Activated CD8-positive, alpha-beta memory T cell treated with anti-CD3 and anti-CD28 coated beads for 1 hour (primary cell): Measurements from ENCODE around the gene TCF25.

Experiments used
- DNase-seq, 2 donors: peaks; one replicate each; pipeline ENCODE4 v3.0.0-alpha.2; 2020; ENCODE audit warnings: low read depth in 1 of 2; ENCODE audit errors: extremely low read depth in 1 of 2

The TCF25 gene

DNA sequence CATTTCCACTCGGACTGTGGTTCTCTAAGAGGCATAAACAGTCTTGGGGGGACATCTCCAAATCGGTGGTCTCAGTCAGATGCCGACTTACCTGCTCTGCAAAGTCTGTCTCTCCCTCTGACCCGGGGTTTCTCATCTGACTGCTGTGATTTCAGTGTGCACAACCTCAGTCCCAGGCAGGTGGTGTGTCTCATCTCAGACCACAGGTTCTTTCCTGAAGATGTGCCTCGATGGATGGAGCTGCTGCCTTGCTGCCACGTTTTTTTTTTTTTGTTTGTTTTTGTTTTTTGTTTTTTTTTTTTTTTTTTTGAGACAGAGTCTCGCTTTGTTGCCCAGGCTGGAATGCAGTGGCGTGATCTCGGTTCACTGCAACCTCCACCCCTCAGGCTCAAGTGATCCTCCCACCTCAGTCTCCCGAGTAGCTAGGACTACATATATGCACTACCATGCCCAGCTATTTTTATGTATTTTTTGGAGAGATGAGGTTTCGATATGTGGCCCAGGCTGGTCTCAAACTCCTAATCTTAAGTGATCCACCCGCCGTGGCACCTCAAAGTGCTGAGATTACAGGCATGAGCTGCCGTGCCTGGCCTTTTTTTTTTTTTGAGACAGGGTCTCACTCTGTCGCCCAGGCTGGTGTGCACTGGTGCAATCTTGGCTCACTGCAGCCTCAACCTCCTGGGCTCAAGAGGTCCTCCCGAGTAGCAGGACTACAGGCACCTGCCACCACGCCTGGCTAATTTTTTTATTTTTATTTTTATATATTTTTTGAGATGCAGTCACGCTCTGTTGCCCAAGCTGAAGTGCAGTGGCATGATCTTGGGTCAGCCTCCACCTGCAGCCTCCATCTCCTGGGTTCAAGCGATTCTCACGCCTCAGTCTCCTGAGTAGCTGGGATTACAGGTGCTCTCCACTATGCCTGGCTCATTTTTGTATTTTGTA, 29.7 kb upstream of the TCF25 start:
- no peak for DNase-seq

DNA sequence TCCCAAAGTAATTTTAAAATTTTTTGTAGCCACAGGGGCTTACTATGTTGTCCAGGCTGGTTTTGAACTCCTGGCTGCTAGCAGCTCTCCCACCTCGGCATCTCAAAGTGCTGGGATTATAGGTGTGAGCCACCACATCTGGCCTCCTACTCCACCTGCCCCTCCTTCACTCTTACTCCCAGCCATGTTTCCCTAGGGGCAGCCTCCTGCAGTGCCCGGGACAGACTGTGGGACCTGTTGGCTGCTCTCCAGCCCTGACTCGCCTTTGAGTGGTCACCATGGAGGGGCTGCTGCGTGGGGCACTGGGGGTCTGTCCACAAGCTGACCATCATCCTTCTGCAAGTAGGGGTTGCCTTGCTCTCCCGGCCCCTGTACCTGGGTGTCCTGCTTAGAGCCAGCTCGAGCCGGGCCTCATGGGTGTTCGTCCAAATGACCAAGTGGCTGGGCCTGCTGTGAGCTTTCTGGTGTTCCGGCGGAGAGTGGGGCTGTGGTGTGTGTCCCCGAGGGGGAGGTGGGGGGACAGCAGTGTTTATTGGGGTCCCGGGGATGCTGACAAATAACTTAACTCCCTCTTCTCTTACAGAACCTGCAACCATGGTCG, 28.6 kb upstream of the TCF25 start:
- no peak for DNase-seq

DNA sequence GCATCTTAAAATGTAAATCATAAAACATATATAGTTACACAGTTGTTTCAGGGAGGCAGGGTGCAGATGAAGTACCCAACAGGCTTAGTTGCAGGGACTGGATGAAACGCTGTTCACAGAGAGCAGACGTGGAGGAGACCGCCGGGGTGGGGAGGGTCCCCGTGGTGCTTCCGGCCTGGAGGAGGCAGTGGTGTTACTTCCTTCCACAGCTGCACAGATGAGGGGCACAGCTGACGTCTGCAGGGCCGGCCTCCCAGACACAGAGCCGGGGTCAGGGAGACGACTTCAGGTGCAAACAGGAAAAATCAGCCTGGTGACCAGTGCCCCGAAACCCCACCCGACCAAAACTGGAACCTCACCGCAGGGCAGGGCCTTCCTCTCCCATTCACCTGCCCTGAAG, 28.0 kb upstream of the TCF25 start:
- no peak for DNase-seq

DNA sequence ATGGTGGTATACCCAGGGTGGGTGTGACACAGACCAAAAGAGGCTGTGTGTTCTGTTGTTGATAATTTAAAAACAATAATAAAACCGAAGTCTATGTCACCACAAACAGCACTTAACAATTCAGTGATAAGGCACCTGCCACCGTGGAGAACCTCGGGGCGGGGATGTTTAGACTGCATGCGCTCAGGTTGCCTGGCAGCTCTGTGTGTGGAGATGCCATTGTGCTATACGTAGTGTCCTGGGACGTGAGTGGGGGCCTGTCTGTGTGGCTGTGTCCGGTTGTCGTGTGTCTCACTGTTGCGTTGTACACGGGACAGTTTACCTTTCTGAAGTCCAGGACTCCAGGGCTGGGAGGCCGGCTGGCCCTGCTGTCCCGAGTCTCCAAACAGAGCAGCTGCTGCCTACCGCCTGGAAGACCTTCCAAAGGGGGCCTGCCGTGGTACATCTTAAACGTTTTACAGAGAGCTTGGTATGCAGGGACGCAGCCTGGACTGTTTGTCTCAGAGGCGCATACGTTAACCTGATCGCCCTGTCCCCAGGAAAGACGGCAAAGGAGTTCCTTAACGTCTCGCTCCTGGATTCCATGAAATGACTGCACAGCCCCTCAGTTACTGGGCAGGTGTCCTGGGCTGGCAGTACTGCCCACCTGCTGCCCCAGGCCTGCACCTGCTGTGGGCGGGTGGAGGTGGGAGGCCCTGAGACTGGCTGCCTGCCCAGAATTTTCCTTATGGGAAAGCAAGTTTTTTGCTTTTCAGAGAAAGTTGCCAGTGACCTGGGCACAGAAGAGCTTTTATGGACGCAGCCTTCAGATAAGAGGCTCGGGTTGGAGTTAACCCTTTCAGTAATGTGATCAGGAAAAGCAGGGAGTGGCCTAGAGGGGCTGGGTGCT, 26.1 kb upstream of the TCF25 start:
- no peak for DNase-seq

DNA sequence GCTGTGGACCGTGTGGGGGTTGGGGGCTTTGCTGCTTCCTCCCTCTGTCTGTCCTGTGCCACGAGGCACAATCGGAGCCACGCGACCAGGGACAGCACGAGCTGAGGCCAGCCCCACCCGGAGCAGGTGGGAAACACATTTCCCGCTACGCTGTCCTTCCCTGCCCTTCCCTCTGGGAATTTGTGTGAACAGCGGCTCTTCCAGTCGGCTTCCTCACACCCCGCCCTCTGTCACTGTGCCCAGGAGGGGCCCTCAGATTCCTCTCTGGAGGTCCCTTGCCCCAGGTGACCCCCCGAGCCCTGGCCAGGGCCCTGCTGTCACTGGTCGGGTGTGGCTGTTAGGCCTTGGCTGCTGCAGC, 25.5 kb upstream of the TCF25 start:
- no peak for DNase-seq

DNA sequence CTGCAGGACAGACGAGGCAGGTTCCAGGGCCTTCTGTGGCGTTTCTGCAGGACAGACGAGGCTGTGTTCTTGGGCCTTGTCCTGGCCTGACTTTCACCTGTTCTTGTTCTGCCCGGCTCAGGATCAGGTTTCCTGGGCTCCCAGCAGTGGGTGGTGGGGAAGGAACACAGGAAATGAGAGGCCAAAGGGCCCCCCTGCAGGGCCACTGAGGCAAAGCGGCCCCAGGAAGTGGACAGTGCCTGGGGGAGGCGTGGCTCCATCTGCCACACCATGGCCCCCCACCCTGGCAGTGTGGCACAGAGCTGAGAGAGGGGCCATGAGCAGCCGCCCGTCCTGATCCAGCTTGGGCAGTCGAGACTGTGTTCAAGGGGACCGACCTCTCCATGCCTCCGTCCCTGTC, 24.4 kb upstream of the TCF25 start:
- no peak for DNase-seq

DNA sequence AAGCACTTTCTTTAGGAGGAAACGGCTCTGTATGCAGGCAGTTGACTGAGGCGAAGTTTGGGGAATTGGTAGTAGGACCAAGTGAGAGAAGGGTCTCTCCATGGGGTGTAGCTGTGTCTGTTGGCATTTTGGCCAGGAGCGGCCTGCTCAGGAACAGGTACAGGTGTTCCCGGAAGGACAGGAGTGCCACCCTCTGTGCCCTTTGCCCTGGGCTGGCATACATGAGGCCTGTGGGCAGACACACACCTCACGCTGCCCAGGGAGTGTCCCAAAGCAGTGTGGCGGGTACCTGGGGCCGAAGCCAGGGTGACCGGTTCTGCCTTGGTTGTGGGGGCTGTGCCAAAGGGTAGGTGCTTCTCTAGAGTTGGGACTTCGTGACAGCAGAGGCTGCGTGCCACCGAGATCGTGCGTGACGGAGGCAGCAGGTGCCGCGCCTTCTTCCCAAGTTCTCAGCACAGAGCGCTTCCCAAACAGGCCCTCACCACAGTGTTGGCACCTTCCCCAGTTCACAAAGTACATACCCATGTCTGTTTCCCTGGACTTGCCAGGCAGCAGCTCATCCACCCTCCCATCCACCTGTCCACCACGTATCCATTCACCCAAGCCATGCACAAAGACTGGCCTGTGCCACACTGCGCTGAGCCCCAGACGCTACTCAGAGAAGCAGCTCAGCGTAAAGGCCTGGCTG, 19.9 kb upstream of the TCF25 start:
- no peak for DNase-seq

DNA sequence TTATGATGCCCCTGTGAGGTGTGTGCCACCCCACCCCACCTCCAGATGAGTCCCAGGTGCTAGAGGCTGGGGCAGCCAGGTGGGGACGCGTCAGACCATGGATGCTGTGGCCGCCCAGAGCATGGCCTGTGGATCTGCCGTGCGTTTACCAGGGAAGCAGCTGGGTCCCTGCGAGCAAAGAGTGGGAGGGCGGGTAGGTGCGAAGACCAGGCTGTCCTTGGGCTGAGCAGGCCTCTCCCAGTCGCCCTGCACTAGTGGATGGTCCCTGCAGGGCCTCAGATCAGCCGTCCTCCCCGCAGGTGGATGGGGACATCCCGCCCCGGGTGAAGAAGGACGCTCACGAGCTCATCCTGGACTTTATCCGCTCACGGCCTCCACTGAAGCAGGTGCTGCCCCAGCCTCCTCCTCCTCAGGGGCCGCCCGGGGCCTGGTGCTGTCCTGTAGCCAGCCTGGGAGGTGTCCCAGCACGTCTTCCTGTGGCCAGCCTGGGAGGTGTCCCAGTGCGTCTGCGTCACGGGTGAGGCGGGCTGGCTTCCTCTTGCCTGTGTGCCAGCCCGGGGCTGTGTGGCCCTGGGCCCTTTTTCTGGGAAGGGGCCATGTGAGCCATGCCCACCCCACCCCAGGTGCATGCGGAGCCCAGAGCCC, 18.0 kb upstream of the TCF25 start:
- DNase-seq = no peak

DNA sequence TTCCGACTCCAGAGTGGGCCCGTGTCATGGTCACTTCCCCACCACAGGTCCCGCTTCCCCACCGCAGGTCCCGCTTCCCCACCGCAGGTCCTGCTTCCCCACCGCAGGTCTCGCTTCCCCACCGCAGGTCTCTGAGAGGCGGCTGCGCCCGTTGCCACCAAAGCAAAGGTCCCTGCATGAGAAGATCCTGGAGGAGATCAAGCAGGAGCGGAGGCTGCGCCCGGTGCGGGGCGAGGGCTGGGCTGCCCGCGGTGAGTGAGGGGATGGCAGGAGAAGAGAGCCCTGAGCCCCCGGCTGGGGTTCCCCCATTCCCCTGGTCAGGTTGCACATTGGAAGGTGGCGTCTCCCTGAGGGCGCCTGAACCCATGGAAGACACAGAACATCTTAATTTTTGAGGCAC, 17.4 kb upstream of the TCF25 start:
- no peak for DNase-seq

DNA sequence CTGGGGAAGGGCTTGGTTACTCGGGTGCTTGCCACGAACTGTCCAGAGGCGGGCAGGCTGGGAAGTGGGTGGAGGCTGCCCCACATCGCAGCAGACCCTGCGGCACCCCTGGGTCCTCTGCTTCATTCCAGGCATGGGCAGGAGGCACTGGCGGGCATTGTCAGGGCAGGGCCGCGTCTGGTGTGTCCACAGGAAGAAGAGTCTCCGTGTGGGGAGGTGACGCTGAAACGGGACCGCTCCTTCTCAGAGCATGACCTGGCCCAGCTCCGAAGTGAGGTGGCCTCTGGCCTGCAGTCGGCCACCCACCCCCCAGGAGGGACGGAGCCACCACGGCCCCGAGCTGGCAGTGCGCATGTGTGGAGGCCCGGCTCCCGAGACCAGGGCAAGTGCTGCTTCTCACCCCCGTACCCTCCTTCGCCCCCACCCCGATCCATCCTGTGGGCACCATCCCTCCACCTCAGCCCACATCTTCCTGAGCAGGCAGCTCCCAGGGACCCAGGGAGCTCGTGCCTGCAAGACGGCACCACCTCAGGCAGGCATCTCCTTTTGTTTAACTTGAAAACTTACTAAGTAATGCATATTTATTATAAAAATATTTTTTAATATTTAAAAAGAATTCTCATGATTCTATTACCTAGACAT, 14.3 kb upstream of the TCF25 start:
- no peak for DNase-seq

DNA sequence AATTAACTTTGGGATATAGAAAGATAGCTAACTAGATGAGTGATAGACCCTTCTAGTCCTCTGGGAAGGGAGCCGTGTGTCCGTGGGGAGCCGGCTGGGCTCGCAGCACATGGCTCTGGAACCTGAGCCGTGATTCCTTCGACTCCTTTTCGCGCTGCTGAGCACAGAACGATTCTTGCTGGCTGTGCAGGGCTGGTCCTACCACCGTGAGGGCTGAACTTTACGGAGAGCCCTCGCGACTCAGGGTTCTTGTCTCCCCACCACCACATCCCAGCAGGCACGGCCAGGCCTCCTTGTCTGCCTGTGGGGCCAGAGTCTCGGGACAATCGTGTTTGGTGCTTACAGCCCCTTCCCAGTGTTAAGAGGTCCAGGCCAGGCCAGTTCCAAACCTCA, 13.8 kb upstream of the TCF25 start:
- no peak for DNase-seq

DNA sequence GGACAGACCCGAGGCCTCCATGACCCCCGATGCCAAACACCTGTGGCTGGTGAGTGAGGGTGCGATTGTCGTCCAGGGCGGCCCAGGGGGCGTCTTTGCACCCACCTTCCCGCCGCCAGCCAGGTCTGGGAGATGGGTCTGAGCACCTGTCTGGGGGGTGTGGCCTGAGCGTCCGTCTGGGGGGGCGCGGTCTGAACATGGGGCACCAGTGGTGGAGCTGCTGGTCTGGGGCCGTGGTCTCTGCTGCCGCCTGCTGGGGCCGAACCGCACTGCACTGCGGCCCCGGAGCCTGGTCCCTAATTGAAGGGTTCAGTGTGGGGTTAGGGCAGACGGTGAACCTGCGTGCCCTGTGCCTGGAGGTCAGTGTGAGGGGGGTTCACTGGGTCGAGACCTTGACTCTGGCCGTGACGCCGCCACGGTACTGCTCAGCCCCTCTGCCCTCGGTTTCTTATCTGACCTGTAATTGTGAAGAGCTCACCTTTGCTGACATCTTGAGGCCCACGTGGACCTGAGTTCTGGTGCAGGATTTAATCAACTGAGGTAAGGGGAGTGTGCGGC, 12.6 kb upstream of the TCF25 start:
- DNase-seq = peak; percentile 39 to 61

DNA sequence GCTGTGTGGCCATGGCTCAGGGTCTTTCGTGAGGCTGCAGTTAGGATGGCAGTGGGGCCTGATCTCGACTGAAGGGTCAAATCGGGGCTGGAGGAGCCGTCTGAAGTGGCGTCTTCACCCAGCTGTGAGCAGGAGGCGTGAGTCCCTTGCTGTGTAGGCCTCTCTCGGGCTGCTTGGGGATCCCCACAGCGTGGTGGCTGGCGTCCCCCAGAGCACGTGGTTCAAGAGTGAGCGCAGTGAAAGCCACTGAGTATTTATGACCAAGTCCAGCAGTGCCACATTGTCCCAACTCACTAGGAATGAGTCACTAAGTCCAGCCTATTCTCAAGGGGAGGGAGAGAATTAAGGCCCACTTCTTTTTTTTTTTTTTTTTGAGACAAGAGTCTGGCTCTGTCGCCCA, 11.7 kb upstream of the TCF25 start:
- no peak for DNase-seq

DNA sequence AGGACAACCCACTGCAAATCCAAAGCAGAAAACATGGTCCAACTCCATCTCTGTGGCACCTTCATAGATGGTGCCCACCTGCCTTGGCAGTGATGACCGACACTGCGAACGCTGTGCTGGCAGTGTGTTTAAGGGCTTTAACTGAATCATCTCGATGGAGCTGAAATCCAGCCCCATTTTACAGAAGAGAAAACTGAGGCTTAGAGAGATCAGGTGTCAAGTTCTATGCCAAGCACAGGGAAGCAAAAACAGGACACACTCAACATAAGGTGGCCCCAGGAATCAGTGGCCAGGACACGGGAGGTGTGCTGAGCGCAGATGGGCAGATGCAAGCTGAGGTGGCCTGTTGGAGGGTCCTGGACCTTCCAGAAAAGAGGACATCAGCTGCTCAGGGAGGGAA, 10.7 kb upstream of the TCF25 start:
- DNase-seq = no peak

DNA sequence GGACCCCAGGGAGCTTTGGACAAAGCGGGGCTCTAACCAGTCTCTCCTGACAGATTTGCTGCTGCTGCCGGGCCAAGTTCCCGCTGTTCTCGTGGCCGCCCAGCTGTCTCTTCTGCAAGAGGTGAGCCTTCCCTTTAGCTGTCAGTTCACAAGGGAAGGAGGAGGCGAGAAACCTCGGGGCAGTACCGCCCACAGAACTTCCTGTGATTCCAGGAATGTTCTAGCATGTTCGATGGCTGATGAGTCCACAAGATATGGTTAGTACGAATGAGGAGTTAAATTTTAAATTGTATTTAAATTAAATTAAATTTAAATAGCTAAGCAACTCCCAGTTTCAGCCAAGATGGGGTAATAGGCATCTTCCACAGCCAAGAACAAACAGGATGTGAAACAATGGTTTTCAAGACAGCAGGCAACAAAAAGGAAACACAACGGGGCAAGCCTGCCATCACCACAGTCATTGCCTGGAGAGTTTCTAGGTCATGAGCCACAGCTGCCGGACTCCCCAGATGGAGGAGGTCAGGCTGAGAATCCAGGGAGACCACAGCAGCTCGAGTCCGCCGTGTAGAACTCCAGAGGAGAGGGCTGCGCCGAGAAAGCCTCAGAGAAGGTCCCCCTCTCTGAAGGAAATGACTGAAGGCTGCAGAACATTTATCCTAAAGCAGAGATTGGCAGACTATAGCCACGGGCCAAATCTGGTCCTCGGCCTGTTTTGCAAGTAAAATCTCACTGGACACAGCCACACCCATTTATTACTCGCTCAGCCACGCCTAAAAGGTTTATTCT, 9.5 kb upstream of the TCF25 start:
- no peak for DNase-seq

DNA sequence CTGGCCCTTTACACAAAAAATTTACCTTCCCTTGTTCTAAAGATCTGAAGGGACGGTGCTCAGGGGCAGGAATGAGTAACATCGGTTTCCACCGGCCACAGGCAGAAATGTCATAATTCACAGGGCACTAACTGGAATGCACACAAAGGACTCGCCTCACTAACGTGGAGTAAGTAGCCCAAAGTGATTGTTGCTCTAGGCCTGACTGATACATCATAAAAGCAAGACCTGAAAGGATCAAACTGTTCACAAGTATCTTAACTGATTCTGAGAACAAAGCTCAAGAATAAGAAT, 8.9 kb upstream of the TCF25 start:
- no peak for DNase-seq

DNA sequence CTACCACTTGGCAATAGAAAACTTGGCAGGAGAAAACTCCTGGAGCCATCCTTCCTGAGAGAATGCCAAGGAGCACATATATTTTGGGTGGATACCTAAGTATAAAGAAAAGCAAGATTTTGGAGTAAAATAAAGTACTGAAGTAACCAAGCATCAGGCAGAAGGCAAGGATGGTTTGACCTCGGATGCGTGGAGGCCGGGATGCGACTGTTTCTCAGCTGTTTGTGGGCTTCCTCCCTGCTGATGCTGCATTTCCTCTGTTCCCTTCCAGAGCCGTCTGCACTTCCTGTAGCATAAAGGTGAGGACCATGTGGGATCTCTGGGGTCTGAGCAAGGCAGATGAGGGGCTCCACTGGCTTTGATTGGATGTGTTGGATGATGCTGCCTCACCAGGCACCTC, 5.5 kb upstream of the TCF25 start:
- no peak for DNase-seq

DNA sequence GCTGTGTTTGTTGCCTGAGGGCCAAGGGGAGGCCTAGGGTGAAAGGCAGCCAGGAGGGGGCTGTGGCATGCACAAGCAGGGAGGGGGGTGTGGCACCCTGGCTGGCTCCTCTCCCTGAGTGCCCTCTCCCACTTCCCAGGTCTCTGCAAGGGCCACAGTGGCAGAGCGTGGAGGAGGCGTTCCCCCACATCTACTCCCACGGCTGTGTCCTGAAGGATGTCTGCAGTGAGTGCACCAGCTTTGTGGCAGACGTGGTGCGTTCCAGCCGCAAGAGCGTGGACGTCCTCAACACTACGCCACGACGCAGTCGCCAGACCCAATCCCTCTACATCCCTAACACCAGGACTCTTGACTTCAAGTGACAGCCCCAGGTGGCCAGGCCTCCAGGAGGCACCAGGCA, 3.5 kb upstream of the TCF25 start:
- DNase-seq = no peak

DNA sequence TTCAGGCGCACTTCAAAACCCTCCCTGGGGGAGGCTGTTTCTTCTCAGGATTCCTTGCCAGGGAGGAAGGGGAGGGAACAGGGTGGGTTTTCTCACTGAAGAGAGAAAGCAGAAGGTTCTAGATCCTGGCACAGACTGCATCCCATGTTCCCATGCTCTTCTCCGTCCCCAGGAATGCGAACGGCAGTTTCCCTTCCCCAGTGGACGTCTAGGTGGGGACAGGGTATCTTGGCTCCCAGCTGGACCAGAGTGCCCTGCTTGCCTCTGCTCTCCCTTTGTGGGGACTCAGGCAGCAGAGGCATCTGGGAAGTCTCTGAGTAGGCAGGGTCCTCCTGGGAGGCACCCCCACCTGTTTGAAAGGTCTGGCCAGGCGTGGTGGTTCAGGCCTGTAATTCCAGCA, 3.0 kb upstream of the TCF25 start:
- DNase-seq = no peak
